GM10266 (cell line): ENCODE measurements around the gene NUP42.

Experiments used
- DNase-seq: peaks from one replicate; pipeline ENCODE4 v3.0.0; 2012; ENCODE audit errors: extremely low spot score
- CTCF ChIP-seq: IDR thresholded peaks from 2 replicates; pipeline ENCODE4 v1.5.1; 2012; ENCODE audit warnings: mild to moderate bottlenecking, low read depth; ENCODE audit not compliant: control insufficient read depth, insufficient read depth; ENCODE audit errors: missing control alignments

Gene NUP42

DNA sequence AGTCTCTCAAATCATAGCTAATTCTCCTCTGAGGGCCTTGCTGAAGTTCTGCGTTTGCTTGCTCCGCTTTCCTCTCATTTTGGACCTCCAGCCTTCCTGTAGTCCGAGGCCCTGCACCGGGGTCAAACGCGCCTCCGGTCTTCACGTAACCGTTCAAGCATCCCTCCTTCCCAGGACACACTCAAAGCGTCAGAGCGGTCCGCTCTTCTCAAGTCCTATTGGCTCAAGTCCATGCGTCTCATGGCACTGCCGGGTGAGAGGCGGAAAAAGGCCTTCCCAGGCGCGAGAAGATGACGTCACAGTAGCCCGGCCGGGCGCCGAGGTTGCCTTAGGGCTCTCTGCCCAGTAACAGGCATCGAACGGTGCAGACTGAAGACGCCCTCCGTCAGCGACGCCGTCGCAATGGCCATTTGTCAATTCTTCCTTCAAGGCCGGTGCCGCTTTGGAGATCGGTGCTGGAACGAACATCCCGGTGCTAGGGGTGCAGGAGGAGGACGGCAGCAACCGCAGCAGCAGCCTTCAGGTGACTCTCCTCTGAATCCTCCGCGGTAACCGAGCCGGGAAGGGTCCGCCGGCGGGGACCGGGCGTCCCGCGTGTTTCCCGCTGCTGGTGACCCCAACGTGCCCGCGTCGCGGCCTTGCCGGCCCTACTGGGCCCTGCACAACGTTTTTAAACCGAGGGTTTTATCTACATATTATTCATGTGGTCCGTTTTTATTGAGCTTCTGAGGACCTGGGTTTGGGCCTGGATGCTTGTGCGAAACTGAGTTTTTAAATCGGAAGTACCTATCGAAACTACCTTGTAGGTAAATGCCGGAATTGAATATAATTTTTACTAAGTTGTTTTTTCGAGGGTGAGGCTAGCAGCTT, at the start of gene NUP42:
Gene NUP42, plus strand, starts transcription at position 365 of the 870 bp plus-strand sequence. Its CDS starts 38 bp downstream, at position 403.
- TF ChIP-seq CTCF: no peak
- DNase-seq: peak; percentile 93

DNA sequence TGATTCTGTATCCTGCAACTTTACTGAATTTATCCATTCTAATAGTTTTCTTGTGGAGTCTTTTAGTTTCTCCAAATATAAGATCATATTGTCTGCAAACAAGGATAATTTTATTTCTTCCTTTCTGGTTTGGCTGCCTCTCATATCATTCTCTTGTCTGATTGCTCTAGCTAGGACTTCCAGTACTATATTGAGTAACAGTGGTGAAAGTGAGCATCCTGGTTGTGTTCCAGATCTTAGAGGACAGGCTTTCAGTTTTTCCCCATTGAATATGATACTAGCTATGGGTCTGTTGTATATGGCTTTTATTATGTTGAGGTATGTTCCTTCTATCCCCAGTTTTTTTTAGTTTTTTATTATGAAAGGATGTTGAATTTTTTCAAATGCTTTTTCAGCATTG, 48.1 kb upstream of the NUP42 start:
- no peak for DNase-seq

GRCh38 chr7:23135755-23136154, 46.1 kb upstream of the NUP42 start:
- DNase-seq: no peak
- TF ChIP-seq CTCF: no peak

More for the DNA sequence above, 48.1 kb upstream of the NUP42 start:
- TF ChIP-seq CTCF: no peak

GRCh38 chr7:23136216-23136615, 45.6 kb upstream of the NUP42 start:
- TF ChIP-seq CTCF: no peak
- no peak for DNase-seq

DNA sequence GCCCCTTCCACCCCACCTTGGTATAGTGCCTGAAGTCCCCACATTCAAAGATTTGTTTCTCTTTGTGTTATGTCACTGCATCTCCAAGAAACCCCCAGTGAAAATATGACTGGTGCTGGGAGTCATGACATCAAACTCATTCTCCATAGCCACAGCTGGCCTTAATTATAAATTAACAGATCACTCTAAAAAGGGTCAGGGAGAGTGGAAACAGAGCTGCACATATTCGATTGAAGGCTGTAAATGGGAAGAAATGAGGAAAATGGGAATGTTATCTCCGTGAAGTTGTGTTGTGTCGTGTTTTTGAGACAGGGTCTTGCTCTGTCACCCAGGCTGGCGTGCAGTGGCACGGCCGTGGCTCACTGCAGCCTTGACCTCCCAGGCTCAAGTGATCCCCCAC, 24.2 kb upstream of the NUP42 start:
- no peak for TF ChIP-seq CTCF
- no peak for DNase-seq

- TF ChIP-seq CTCF: no peak
- DNase-seq: no peak
Measured at GRCh38 chr7:23158546-23158945, 23.3 kb upstream of the NUP42 start.

DNA sequence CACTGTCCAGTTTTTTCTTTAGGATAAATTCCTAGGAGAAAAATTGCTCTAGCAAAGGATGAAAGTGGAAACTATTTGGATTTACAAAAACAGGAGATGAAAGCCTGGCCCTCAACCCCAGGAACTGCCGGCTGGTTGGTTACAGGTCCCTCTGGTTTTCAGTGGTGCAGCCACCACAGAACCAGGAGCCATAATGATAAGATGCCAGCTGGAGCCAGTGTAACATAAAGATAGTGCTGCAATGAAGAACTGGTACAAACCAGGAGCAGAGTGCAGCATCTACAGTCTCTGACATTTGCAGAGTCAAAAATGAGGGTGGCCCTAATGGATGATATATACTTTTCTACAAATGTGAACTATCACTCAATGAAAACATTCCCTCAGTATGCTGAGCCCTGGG, 20.4 kb upstream of the NUP42 start:
- no peak for TF ChIP-seq CTCF
- no peak for DNase-seq
